Right atrium auricular region (tissue), 2 donors: ENCODE results near the gene SNRNP35. TPM values are rescaled to one million over a fixed set of nuclear protein-coding genes. Genes with fewer than 3 reads are reported as not detected.
A peak's percentile ranks its signal among the peaks of the same experiment; 100 is the strongest.

Experiments
- DNase-seq: peaks from one replicate; pipeline ENCODE4 v3.0.0-alpha.2; 2019; ENCODE audit warnings: low spot score
- H3K27ac ChIP-seq, 2 donors: fragments of 200-600 bp; sonication (generic); 1 replicate in 1 of 2; 2 replicates in 1 of 2; pipeline ENCODE4 v1.5.1; 2016 to 2019
- H3K27me3 ChIP-seq, 2 donors: fragments of 200-600 bp; sonication (generic); one replicate each; pipeline versions ENCODE4 v1.5.1 to v1.6.0; 2017 to 2019
- H3K36me3 ChIP-seq: fragments of 200-600 bp; sonication (generic); one replicate; pipeline ENCODE4 v1.5.1; 2016
- H3K4me1 ChIP-seq, 2 donors: fragments of 200-600 bp; sonication (generic); one replicate each; pipeline versions ENCODE4 v1.5.1 to v1.6.0; 2017 to 2019
- H3K4me3 ChIP-seq, 2 donors: fragments of 200-600 bp; sonication (generic); 1 replicate in 1 of 2; 2 replicates in 1 of 2; pipeline ENCODE4 v1.5.1; 2017 to 2019; ENCODE audit warnings: mild to moderate bottlenecking in 1 of 2, moderate library complexity in 1 of 2
- H3K9me3 ChIP-seq, 2 donors: fragments of 200-600 bp; sonication (generic); one replicate each; pipeline ENCODE4 v1.5.1; 2019
- CTCF ChIP-seq, 2 donors: fragments of 200-600 bp; sonication (generic); IDR thresholded peaks; one replicate each; pipeline ENCODE4 v1.5.1; 2019; ENCODE audit warnings: antibody characterized with exemption in 2 of 2
- total RNA-seq, 2 donors: library from RNA; depleted of rRNA; stranded (reverse); fragments of >200 nt; gene quantifications; one replicate each; pipeline ENCODE4 v1.1.0, GENCODE V29; 2016

The SNRNP35 gene
- total RNA-seq, 2 donors from 2014 or later = 17.4 to 18.4 TPM

GRCh38 chr12:123468786-123469185 is 10.8 kb downstream of the SNRNP35 start:
- H3K27me3 ChIP-seq = no peaks in the 10 kb centered on the region
- DNase-seq = no peak
- TF ChIP-seq CTCF (IDR thresholded peaks at IDR 0.05) = peak in 1 of 2 donors; percentile 16
- no peaks in the 10 kb centered on the region for H3K9me3 ChIP-seq
- no peak overlapping the region for H3K4me3 ChIP-seq
- H3K36me3 ChIP-seq = peaks cover 47% of the 10 kb centered on the region
- peaks cover 0 to 37% of the 10 kb centered on the region in 2 donors for H3K4me1 ChIP-seq
- no peak overlapping the region for H3K27ac ChIP-seq

- DNase-seq = no peak
- no peak for TF ChIP-seq CTCF (IDR thresholded peaks at IDR 0.05)
- Histone ChIP-seq H3K27me3 (no peaks in the 10 kb centered on the region), H3K27ac (peak overlapping the region; percentile 74 to 92), H3K9me3 (no peaks in the 10 kb centered on the region), H3K4me1 (peaks cover 0 to 45% of the 10 kb centered on the region in 2 donors), H3K36me3 (peaks cover 43% of the 10 kb centered on the region), H3K4me3 (no peak overlapping the region)
Measured at GRCh38 chr12:123469978-123470377, 12.0 kb downstream of the SNRNP35 start.

- peak overlapping the region; percentile 74 to 92 for H3K27ac ChIP-seq
- peaks cover 0 to 47% of the 10 kb centered on the region in 2 donors for H3K4me1 ChIP-seq
Measured at GRCh38 chr12:123471374-123472068, 13.6 kb downstream of the SNRNP35 start.

DNA sequence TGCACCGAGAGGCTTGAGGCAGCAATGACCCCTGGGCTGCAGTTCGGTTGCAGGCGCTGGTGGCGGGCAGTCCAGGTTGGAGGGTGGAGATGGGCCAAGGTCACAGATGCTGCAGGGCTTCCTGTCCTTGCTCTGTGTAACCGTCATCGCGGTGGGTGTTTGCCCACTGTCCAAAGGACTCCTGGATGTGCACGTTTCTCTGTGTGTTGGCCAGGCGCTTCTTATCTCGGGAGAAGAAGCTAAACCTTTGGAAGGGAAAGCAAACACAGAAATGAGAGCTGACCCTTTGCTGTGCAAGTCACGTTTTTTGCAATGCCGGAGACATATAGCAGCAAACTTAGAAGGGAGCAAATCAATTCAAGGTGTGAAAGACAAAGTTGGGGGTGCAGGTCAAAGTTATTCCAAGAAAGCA is 14.5 kb downstream of the SNRNP35 start:
- TF ChIP-seq CTCF (IDR thresholded peaks at IDR 0.05) = no peak
- H3K36me3 ChIP-seq = peaks cover 44% of the 10 kb centered on the region
- no peaks in the 10 kb centered on the region for H3K9me3 ChIP-seq
- no peak overlapping the region for H3K4me3 ChIP-seq
- DNase-seq = no peak
- peaks cover 0 to 38% of the 10 kb centered on the region in 2 donors for H3K4me1 ChIP-seq
- no peaks in the 10 kb centered on the region for H3K27me3 ChIP-seq
- peak overlapping the region; percentile 74 to 92 for H3K27ac ChIP-seq

More at GRCh38 chr12:123471374-123472068, 13.6 kb downstream of the SNRNP35 start:
- TF ChIP-seq CTCF (IDR thresholded peaks at IDR 0.05) = no peak
- DNase-seq = no peak
- Histone ChIP-seq H3K27me3 (no peaks in the 10 kb centered on the region), H3K36me3 (peaks cover 37% of the 10 kb centered on the region), H3K9me3 (no peaks in the 10 kb centered on the region), H3K4me3 (no peak overlapping the region)

- Histone ChIP-seq H3K36me3 (peaks cover 53% of the 10 kb centered on the region), H3K4me3 (no peak overlapping the region), H3K27me3 (no peaks in the 10 kb centered on the region), H3K9me3 (no peaks in the 10 kb centered on the region), H3K27ac (peak overlapping the region; percentile 92 to 97), H3K4me1 (peaks cover 0 to 50% of the 10 kb centered on the region in 2 donors)
- DNase-seq = no peak
- TF ChIP-seq CTCF (IDR thresholded peaks at IDR 0.05) = no peak
Measured at GRCh38 chr12:123474485-123475245, 16.7 kb downstream of the SNRNP35 start.
